ENCODE measurements around the gene TUBA3E. TPM values are rescaled to one million over a fixed set of nuclear protein-coding genes. Genes with fewer than 3 reads are reported as not detected.
"Not testable (repeated sequence)": the region's sequence is repeated elsewhere in the genome, so short reads cannot be mapped to it uniquely, and the experiment has no call there.

Gene TUBA3E
- total and polyA plus RNA-seq, 4 donors, result 0.11 TPM; not detected in 3

DNA sequence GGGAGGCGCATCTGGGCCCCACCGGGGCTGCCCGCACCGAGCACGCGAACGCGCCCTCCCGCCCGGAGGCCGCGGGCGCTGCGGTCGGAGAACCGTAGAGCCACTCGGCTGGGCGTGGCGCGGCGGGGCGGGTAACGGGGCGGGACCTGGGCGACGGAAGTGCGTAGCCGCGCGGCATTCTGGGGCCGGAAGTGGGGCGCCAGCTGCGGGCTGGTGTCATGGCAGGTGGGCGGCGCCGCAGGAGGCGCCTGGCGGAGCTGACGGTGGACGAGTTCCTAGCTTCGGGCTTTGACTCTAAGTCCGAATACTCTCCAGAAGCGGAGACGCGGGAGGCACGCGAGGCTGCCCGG lies 30.9 kb upstream of the TUBA3E start:
- not testable (repeated sequence) for H3K27ac ChIP-seq (ENCODE audit: low read depth, low read length); H3K9me3 ChIP-seq (ENCODE audit: control insufficient read depth, insufficient read depth, low read length); H3K27me3 ChIP-seq (ENCODE audit: control insufficient read depth, insufficient read depth, low read length); H3K4me3 ChIP-seq (ENCODE audit: low read depth, low read length); H3K4me1 ChIP-seq (ENCODE audit: control insufficient read depth, insufficient read depth, low read length); H3K36me3 ChIP-seq (ENCODE audit: control insufficient read depth, insufficient read depth, low read length)
- 34% methylated on average over 43 of the region's 48 CpGs for WGBS (ENCODE audit: insufficient coverage)
- DNase-seq (ENCODE audit: low read depth in 4 of 6, low spot score in 6 of 6), result peak in 1 of 6 donors; percentile 62

DNA sequence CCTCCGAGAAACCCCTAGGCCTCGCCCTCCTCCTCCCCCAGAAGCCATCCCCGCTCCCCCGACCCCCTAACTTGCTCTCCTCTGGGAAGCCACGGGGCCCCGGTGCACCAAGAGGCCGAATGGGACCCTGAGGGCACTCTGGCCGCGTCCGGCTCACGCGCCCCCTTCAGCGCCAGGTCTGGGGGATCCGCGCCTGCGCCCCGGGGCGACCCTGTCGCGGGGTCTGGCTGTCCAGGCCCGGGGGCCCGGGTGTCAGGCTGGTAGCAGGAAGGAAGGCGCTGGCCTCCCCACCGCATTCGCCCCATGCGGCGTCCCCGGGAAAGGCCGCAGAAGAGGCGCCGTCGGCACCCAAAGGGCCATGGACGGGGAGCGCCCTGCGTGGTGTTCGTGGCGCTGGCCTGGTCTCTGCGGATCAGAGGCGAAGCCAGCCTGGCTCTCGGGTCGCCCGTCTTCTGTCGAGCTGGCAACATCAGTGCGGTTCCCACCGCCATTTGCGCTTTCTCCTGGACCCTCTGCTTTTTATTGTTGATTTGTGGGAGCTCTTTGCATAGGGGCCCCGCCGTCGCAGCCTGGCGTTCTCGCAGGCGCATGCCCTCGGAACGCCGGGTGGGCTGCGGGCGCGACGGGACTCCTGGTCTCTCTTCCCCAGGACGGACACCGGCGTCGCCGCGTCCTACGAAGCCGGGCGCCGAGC lies 30.4 kb upstream of the TUBA3E start:
- H3K4me3 ChIP-seq (ENCODE audit: low read depth, low read length); DNase-seq (ENCODE audit: low read depth in 4 of 6, low spot score in 6 of 6); H3K27ac ChIP-seq (ENCODE audit: low read depth, low read length); H3K27me3 ChIP-seq (ENCODE audit: control insufficient read depth, insufficient read depth, low read length); H3K4me1 ChIP-seq (ENCODE audit: control insufficient read depth, insufficient read depth, low read length); H3K9me3 ChIP-seq (ENCODE audit: control insufficient read depth, insufficient read depth, low read length); H3K36me3 ChIP-seq (ENCODE audit: control insufficient read depth, insufficient read depth, low read length): not testable (repeated sequence)
- WGBS (ENCODE audit: insufficient coverage), result 82% methylated on average over 64 of the region's 69 CpGs

DNA sequence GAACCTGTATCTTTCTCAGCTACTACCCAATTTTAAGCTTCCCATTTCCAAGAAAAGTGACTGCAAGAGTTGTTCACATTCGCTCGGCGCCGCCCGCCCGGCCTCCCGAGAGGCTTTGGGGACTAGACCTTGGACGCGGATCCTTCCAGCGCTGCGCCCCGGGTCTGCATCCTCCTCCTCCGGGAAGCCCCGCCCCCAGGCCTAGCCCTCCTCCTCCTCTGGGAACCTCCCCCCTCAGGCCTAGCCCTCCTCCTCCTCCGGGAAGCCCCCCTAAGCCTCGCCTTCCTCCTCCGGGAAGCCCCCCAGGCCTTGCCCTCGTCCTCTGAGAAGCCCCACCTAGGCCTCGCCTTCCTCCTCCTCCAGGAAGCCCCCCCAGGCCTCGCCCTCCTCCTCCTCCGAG lies 29.8 kb upstream of the TUBA3E start:
- not testable (repeated sequence) for H3K9me3 ChIP-seq (ENCODE audit: control insufficient read depth, insufficient read depth, low read length); H3K27me3 ChIP-seq (ENCODE audit: control insufficient read depth, insufficient read depth, low read length); H3K4me3 ChIP-seq (ENCODE audit: low read depth, low read length); H3K27ac ChIP-seq (ENCODE audit: low read depth, low read length); DNase-seq (ENCODE audit: low read depth in 4 of 6, low spot score in 6 of 6); H3K36me3 ChIP-seq (ENCODE audit: control insufficient read depth, insufficient read depth, low read length); H3K4me1 ChIP-seq (ENCODE audit: control insufficient read depth, insufficient read depth, low read length)
- WGBS (ENCODE audit: insufficient coverage), result 91% methylated on average over 8 of the region's 21 CpGs

DNA sequence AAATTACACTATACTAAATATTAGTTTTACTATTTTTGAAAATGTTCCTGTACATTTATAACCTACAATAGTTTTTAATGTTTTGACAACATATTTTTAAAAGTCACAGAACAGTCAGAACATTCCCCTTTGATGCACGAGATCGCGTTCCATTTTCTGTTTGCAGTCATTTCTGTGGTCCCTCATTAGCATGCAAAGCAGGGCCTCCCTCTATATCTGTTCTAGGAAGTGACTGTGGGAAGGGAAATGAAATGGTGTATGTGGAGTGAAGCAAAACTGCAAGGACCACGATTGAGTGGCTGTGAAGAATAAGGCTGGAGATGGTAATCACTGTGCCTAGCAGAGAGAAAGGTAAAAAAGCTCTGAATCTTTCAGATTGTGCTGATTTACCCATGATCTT lies 24.3 kb upstream of the TUBA3E start:
- H3K4me1 ChIP-seq (ENCODE audit: control insufficient read depth, insufficient read depth, low read length); H3K9me3 ChIP-seq (ENCODE audit: control insufficient read depth, insufficient read depth, low read length); H3K36me3 ChIP-seq (ENCODE audit: control insufficient read depth, insufficient read depth, low read length); H3K27me3 ChIP-seq (ENCODE audit: control insufficient read depth, insufficient read depth, low read length); H3K27ac ChIP-seq (ENCODE audit: low read depth, low read length); H3K4me3 ChIP-seq (ENCODE audit: low read depth, low read length): not testable (repeated sequence)
- peak in 1 of 6 donors; percentile 49 for DNase-seq (ENCODE audit: low read depth in 4 of 6, low spot score in 6 of 6)
- whole genome bisulfite sequencing (ENCODE audit: insufficient coverage), result no CpG with 5 or more reads among the region's 4 CpGs

DNA sequence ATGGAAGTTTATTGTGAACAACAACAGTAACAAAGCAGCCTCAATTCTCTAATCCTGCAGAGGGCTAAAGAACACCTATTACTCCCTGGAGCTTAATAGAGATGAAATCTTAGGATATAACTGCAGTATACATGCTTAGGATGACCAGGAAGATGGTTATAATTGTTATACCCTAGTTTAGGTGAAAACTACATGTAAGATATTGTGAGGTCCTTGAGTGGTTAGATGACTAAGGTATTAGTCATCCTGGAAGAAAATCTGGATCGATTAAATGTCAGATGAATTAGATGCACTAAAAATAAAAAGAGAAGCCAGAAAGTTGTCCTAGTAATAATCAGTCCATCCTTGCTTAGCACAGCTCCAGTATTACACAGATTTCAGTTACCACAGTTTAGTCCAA lies 22.3 kb upstream of the TUBA3E start:
- WGBS (ENCODE audit: insufficient coverage), result no CpG with 5 or more reads among the region's 1 CpG
- not testable (repeated sequence) for H3K4me3 ChIP-seq (ENCODE audit: low read depth, low read length); DNase-seq (ENCODE audit: low read depth in 4 of 6, low spot score in 6 of 6); H3K27ac ChIP-seq (ENCODE audit: low read depth, low read length); H3K27me3 ChIP-seq (ENCODE audit: control insufficient read depth, insufficient read depth, low read length); H3K9me3 ChIP-seq (ENCODE audit: control insufficient read depth, insufficient read depth, low read length); H3K4me1 ChIP-seq (ENCODE audit: control insufficient read depth, insufficient read depth, low read length); H3K36me3 ChIP-seq (ENCODE audit: control insufficient read depth, insufficient read depth, low read length)

DNA sequence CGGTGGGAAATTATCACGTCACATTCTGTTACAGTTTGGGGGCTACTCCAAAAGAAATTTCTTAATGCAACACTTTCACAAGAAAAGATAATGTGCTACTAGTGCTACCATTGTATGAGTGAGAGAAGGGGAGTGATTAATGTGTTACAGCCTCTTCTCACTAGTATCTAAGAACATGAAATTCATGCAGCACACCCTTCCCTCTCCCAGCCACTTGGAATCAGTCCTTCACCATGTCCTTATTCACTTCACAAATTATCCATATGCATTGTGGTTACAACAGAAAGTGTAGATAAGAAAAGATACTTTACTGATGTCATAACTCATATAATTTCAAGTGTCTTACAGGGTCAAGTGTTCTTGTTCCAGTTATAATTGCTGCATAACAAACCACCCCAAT lies 20.9 kb upstream of the TUBA3E start:
- not testable (repeated sequence) for H3K4me1 ChIP-seq (ENCODE audit: control insufficient read depth, insufficient read depth, low read length); H3K36me3 ChIP-seq (ENCODE audit: control insufficient read depth, insufficient read depth, low read length); DNase-seq (ENCODE audit: low read depth in 4 of 6, low spot score in 6 of 6); H3K4me3 ChIP-seq (ENCODE audit: low read depth, low read length); H3K27ac ChIP-seq (ENCODE audit: low read depth, low read length); H3K9me3 ChIP-seq (ENCODE audit: control insufficient read depth, insufficient read depth, low read length); H3K27me3 ChIP-seq (ENCODE audit: control insufficient read depth, insufficient read depth, low read length)
- no CpG with 5 or more reads among the region's 2 CpGs for WGBS (ENCODE audit: insufficient coverage)

DNA sequence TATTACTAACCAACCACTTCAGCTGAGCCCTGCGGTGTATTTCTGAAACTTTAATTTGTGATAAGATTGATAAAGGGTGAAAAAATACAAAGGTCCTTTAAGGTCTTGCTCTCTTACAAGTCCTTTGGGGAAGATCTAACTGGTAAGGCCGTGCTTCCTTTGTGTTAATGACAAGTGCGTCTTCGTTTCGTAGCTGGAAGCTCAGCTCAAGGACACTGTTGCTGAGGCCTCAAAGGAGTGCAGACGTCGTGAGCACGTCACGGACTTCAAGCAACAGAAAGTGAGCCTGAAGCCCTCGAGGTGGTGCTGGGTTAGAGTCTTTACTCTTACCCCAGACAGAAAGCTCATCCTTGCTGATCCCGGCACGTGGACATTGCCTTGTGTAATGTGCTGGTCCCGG lies 8.8 kb upstream of the TUBA3E start:
- no CpG with 5 or more reads among the region's 13 CpGs for WGBS (ENCODE audit: insufficient coverage)
- H3K36me3 ChIP-seq (ENCODE audit: control insufficient read depth, insufficient read depth, low read length); H3K4me1 ChIP-seq (ENCODE audit: control insufficient read depth, insufficient read depth, low read length); H3K27me3 ChIP-seq (ENCODE audit: control insufficient read depth, insufficient read depth, low read length); H3K9me3 ChIP-seq (ENCODE audit: control insufficient read depth, insufficient read depth, low read length); H3K4me3 ChIP-seq (ENCODE audit: low read depth, low read length); H3K27ac ChIP-seq (ENCODE audit: low read depth, low read length); DNase-seq (ENCODE audit: low read depth in 4 of 6, low spot score in 6 of 6): not testable (repeated sequence)

DNA sequence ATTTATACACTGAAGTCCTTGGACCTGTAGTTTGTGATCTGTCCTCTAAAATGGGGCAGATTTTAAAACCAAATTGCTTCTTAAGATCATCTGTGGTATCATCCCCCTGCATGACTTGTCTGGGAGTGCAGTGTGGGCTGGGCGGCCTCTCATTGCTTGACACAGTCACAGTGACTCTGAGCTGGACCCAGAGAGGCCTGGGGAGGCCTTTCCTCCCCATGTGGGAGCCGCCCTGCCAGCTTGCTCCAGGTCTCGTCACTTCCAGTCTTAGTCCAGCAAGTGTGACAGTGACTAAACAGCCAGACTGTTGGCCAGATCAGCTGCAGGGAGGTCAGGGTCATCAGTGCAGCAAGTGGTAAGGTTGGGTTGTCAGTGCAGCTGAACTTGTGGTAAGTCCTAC lies 4.9 kb upstream of the TUBA3E start:
- not testable (repeated sequence) for H3K4me1 ChIP-seq (ENCODE audit: control insufficient read depth, insufficient read depth, low read length); DNase-seq (ENCODE audit: low read depth in 4 of 6, low spot score in 6 of 6); H3K27me3 ChIP-seq (ENCODE audit: control insufficient read depth, insufficient read depth, low read length); H3K4me3 ChIP-seq (ENCODE audit: low read depth, low read length); H3K9me3 ChIP-seq (ENCODE audit: control insufficient read depth, insufficient read depth, low read length); H3K36me3 ChIP-seq (ENCODE audit: control insufficient read depth, insufficient read depth, low read length); H3K27ac ChIP-seq (ENCODE audit: low read depth, low read length)
- WGBS (ENCODE audit: insufficient coverage), result no CpG with 5 or more reads among the region's 3 CpGs

DNA sequence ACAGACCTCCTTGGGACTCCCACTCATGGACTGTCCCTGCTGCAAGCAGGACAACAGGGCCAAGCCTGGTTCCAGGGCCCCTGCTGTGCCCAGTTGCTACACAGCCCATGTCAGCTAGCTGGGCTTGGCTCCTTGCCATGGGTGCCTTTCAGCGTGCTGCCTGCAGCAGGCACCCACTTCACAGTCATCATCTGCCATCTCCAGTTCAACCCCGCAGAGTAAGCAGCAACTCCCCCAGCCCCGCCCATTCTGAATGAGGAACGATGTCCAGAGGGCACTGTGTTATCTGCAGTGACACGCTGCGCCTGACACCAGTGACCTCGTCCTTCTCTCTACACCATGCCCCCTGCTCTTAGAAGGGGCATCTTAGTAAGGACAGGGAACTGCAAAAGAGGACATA lies 4.3 kb upstream of the TUBA3E start:
- not testable (repeated sequence) for H3K27me3 ChIP-seq (ENCODE audit: control insufficient read depth, insufficient read depth, low read length); H3K9me3 ChIP-seq (ENCODE audit: control insufficient read depth, insufficient read depth, low read length); H3K36me3 ChIP-seq (ENCODE audit: control insufficient read depth, insufficient read depth, low read length); H3K4me1 ChIP-seq (ENCODE audit: control insufficient read depth, insufficient read depth, low read length); H3K27ac ChIP-seq (ENCODE audit: low read depth, low read length); H3K4me3 ChIP-seq (ENCODE audit: low read depth, low read length); DNase-seq (ENCODE audit: low read depth in 4 of 6, low spot score in 6 of 6)
- no CpG with 5 or more reads among the region's 7 CpGs for WGBS (ENCODE audit: insufficient coverage)

DNA sequence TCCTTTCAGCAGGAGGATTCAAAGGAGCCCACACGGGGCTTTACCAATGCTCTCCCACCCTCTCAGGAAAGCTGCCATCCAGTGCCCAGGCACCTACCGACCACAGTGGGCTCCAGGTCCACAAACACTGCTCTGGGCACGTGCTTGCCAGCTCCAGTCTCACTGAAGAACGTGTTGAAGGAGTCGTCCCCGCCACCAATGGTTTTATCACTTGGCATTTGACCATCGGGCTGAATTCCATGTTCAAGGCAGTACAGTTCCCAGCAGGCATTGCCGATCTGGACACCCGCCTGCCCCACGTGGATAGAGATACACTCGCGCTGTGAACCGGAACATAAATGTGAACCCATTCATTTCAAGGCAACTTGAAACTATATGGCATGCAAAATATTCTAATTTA lies 2.2 kb downstream of the TUBA3E start:
- DNase-seq (ENCODE audit: low read depth in 4 of 6, low spot score in 6 of 6); H3K4me1 ChIP-seq (ENCODE audit: control insufficient read depth, insufficient read depth, low read length); H3K9me3 ChIP-seq (ENCODE audit: control insufficient read depth, insufficient read depth, low read length); H3K27me3 ChIP-seq (ENCODE audit: control insufficient read depth, insufficient read depth, low read length); H3K4me3 ChIP-seq (ENCODE audit: low read depth, low read length); H3K36me3 ChIP-seq (ENCODE audit: control insufficient read depth, insufficient read depth, low read length); H3K27ac ChIP-seq (ENCODE audit: low read depth, low read length): not testable (repeated sequence)
- WGBS (ENCODE audit: insufficient coverage), result 69% methylated on average over 4 of the region's 13 CpGs
